ENCODE results near the gene TXN2.

TXN2 gene

DNA sequence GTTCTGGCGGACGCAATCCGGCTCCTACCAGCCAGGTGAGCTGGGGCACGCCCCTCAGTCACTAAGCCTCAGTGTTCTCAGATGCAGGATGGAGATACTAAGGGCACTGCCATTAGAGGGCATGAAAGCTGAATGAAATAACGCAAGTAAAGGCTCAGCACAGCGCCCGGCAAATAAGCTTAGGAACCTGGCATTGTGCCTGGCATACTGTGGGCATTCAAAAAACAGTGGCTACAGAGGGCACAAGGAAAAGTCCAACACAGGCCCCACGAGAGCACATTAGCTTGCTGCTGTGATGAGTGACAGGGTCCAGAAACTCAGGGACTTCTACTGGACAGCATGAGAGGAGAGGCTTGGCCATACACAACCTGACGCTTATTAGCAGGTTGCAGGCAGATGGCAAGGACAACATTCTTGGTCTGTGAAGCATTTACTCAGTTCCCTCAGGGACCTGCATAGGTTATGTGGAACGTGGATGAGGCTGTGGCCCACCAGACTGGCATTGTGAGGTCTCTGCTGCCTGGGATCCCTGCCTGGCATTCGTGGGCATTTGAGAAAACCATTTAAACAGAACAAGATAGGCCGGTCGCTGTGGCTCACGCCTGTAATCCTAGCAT is 12.2 kb downstream of the TXN2 start:
- H3K27ac ChIP-seq: no peak overlapping the region
- TF ChIP-seq, protein P1, sequence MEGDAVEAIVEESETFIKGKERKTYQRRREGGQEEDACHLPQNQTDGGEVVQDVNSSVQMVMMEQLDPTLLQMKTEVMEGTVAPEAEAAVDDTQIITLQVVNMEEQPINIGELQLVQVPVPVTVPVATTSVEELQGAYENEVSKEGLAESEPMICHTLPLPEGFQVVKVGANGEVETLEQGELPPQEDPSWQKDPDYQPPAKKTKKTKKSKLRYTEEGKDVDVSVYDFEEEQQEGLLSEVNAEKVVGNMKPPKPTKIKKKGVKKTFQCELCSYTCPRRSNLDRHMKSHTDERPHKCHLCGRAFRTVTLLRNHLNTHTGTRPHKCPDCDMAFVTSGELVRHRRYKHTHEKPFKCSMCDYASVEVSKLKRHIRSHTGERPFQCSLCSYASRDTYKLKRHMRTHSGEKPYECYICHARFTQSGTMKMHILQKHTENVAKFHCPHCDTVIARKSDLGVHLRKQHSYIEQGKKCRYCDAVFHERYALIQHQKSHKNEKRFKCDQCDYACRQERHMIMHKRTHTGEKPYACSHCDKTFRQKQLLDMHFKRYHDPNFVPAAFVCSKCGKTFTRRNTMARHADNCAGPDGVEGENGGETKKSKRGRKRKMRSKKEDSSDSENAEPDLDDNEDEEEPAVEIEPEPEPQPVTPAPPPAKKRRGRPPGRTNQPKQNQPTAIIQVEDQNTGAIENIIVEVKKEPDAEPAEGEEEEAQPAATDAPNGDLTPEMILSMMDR (IDR thresholded peaks at IDR 0.05): no peak
- H3K4me1 ChIP-seq (ENCODE audit: control insufficient read depth in 1 of 2, insufficient read depth in 1 of 2, low read depth in 1 of 2, low read length in 1 of 2): peaks cover 46 to 54% of the 10 kb centered on the region in 2 experiments
- no peaks in the 10 kb centered on the region for H3K9me3 ChIP-seq
- H3K36me3 ChIP-seq: no peaks in the 10 kb centered on the region
- no peaks in the 10 kb centered on the region for H3K27me3 ChIP-seq
- H3K4me3 ChIP-seq (ENCODE audit: low read depth in 1 of 2, low read length in 1 of 2): no peak overlapping the region

DNA sequence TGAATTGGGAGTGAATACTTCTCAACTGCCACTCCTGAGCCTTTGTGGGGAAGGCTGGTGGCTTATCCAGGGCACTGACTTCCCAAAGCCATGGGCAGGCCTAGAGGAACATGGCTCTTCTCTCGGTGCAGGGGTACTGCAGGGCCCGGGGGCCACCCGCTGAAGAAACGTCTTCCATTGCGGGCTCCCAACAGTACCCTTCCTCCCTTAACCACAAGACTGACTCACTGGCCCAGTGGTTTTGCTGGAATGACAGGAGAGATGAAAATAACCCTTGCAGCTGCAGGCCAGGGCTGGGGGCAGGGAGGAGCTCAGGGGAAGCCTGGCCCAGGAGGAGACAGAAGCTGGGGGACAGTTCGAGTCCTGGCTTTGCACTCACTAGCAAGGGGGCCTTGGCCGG is 13.5 kb downstream of the TXN2 start:
- Histone ChIP-seq H3K36me3 (no peaks in the 10 kb centered on the region), H3K27ac (peak overlapping the region; percentile 58), H3K4me3 (ENCODE audit: low read depth in 1 of 2, low read length in 1 of 2) (no peak overlapping the region), H3K9me3 (no peaks in the 10 kb centered on the region), H3K4me1 (ENCODE audit: control insufficient read depth in 1 of 2, insufficient read depth in 1 of 2, low read depth in 1 of 2, low read length in 1 of 2) (peaks cover 34 to 50% of the 10 kb centered on the region in 2 experiments), H3K27me3 (no peaks in the 10 kb centered on the region)
- TF ChIP-seq, protein P1 (IDR thresholded peaks at IDR 0.05): no peak

DNA sequence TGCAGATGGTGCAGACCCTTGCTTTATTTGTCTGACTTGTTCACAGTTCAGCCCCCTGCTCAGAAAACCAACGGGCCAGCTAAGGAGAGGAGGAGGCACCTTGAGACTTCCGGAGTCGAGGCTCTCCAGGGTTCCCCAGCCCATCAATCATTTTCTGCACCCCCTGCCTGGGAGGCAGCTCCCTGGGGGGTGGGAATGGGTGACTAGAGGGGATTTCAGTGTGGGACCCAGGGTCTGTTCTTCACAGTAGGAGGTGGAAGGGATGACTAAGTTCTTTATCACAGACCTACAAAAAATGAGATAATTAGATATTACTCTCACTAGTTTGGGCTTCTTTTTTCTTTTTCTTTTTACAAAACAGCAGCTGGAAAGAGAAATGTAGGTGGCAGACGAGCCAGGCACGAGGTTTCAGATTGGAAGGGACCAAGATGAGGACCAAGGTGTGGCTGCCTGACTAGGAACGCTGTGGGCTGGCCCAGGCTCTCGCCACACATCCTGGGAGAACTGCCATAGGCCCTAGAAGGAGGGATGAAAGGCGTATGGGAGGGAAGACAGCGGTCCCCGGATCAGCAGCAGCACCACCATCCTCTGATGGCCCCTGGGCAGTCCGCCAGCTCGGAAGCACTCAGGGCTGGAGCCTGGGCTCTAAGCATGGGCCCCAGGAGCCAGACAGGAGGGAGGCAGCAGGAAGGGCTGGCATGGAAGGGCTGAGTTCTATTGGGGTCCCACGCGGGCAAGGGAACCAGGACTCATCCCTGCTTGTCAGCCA is 14.2 kb downstream of the TXN2 start:
- H3K36me3 ChIP-seq: no peaks in the 10 kb centered on the region
- H3K9me3 ChIP-seq: no peaks in the 10 kb centered on the region
- peak overlapping the region; percentile 58 for H3K27ac ChIP-seq
- peaks cover 34 to 48% of the 10 kb centered on the region in 2 experiments for H3K4me1 ChIP-seq (ENCODE audit: control insufficient read depth in 1 of 2, insufficient read depth in 1 of 2, low read depth in 1 of 2, low read length in 1 of 2)
- H3K27me3 ChIP-seq: no peaks in the 10 kb centered on the region
- no peak overlapping the region for H3K4me3 ChIP-seq (ENCODE audit: low read depth in 1 of 2, low read length in 1 of 2)
- TF ChIP-seq, protein P1 (IDR thresholded peaks at IDR 0.05): no peak

DNA sequence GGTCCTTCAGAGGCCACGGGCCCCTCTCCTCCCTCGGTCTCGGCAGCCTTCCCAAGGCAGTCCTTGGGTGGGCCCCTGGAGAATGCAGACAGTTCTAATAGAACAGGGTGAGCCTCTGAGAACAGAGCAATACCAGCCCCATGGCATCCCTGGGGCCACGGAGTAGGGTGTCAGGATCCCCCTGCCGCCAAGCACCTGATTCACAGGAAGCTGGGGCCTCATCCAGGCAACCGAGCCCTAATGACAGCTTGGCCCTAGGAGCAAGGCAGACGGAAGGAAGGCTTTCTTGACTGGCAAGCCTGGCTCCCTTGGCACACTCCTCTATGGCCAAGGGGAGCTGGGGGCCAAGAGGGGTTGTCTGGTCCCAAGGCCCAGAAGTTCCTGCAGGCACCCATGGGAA is 15.2 kb downstream of the TXN2 start:
- Histone ChIP-seq H3K27me3 (no peaks in the 10 kb centered on the region), H3K4me1 (ENCODE audit: control insufficient read depth in 1 of 2, insufficient read depth in 1 of 2, low read depth in 1 of 2, low read length in 1 of 2) (peaks cover 34 to 48% of the 10 kb centered on the region in 2 experiments), H3K36me3 (no peaks in the 10 kb centered on the region), H3K27ac (no peak overlapping the region), H3K4me3 (ENCODE audit: low read depth in 1 of 2, low read length in 1 of 2) (no peak overlapping the region), H3K9me3 (no peaks in the 10 kb centered on the region)
- TF ChIP-seq, protein P1 (IDR thresholded peaks at IDR 0.05): no peak

DNA sequence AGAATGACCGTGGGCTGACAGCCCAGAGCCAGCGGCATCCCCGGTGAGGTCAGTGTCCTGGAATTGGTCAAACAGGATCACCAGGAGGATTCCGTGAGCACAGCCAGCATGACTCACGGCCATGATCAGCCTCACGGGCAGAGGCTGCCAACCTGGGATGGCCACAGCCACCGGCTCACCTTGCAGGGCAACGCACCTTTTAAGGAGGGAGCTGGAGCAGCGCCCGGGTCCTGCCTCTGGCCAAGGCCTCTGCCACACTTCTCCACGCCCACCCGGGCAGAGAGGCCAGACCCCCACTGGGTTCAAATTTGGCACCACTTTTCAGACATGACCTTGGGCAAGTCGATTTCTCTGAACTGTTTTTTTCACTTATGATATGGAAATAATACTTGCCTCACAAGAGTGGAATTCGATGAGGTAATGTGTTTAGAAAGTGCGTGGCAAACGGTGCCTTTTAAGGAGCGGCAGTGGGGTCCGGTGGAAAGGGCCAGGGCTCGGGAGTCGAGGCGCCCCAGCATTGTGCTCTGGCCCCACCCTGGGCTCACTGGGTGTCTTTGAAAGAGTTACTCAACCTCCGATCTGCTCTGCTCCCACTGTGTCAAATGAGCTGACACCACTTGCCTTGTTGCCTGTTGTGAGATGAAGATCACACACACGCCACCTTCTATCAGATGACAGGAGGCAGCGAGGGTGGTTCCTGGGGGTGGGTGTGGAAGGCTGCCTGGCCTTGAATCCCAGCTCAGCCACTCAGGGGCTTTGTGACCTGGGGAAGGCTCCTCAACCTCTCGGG is 16.0 kb downstream of the TXN2 start:
- Histone ChIP-seq H3K9me3 (no peaks in the 10 kb centered on the region), H3K4me3 (ENCODE audit: low read depth in 1 of 2, low read length in 1 of 2) (no peak overlapping the region), H3K27ac (no peak overlapping the region), H3K4me1 (ENCODE audit: control insufficient read depth in 1 of 2, insufficient read depth in 1 of 2, low read depth in 1 of 2, low read length in 1 of 2) (peaks cover 29 to 46% of the 10 kb centered on the region in 2 experiments), H3K27me3 (no peaks in the 10 kb centered on the region), H3K36me3 (no peaks in the 10 kb centered on the region)
- TF ChIP-seq, protein P1 (IDR thresholded peaks at IDR 0.05): no peak

All from neutrophil (primary cell).